A549 (cell line): ENCODE measurements around the gene ATP8A1. TPM values are rescaled to one million over a fixed set of nuclear protein-coding genes. Genes with fewer than 3 reads are reported as not detected.

Experiments
- ATAC-seq, 2 experiments: fragments of 200-7000 bp in 1 of 2; fragments of >200 bp in 1 of 2; cut with Nextera tagmentation in 1 of 2; cut with Tn5 transposase in 1 of 2; 3 replicates each; pipeline versions ENCODE4 v1.8.0 to v1.9.1; 2018 to 2020; ENCODE audit warnings: mild to moderate bottlenecking in 1 of 2, moderate library complexity in 1 of 2
- CTCF ChIA-PET: fragments of 300-600 bp; sonication (Branson Sonifier 250); formaldehyde crosslinking; extraction: SDS; loops from one replicate; lab custom pipeline; 2021; ENCODE audit warnings: antibody characterized with exemption, inconsistent platforms; lab: Yijun Ruan, JAX
- POLR2A ChIA-PET: fragments of 350-600 bp; formaldehyde crosslinking; extraction: SDS; loops from one replicate; lab custom pipeline; 2021; ENCODE audit warnings: antibody characterized with exemption, inconsistent platforms; lab: Yijun Ruan, JAX
- DNase-seq, 2 experiments: peaks; one replicate each; pipeline versions ENCODE4 v3.0.0 to v3.0.0-alpha.2; 2011 to 2016; ENCODE audit warnings: low read depth in 1 of 2, low spot score in 1 of 2
- FAIRE-seq: peaks from 2 replicates; lab custom pipeline; 2011; peaks lifted over from hg19 to GRCh38; lab: Jason Lieb, UNC
- H3K27ac ChIP-seq, 2 experiments: fragments of >200 bp; sonication (Bioruptor Twin); formaldehyde crosslinking; 3 replicates each; pipeline ENCODE4 v1.5.1; 2016 to 2017
- H3K4me1 ChIP-seq: fragments of >200 bp; sonication (Bioruptor Twin); formaldehyde crosslinking; 3 replicates; pipeline ENCODE4 v1.6.1; 2016
- H3K4me2 ChIP-seq: fragments of >200 bp; sonication (Bioruptor Twin); formaldehyde crosslinking; 3 replicates; pipeline ENCODE4 v1.6.1; 2016
- H3K4me3 ChIP-seq: fragments of >200 bp; sonication (Bioruptor Twin); formaldehyde crosslinking; 3 replicates; pipeline ENCODE4 v1.5.1; 2016
- H3K9me3 ChIP-seq: fragments of >200 bp; sonication (Bioruptor Twin); formaldehyde crosslinking; 3 replicates; pipeline ENCODE4 v1.6.1; 2016
- BCL3 ChIP-seq: fragments of >200 bp; sonication (Bioruptor Twin); formaldehyde crosslinking; IDR thresholded peaks from 3 replicates; pipeline ENCODE4 v1.6.1; 2016
- CHD2 ChIP-seq: fragments of 150-350 bp; IDR thresholded peaks from 2 replicates; pipeline ENCODE4 v1.6.1; 2014; ENCODE audit warnings: low read length; ENCODE audit not compliant: partially characterized antibody
- CHD4 ChIP-seq: fragments of 200-600 bp; sonication (generic); IDR thresholded peaks from 2 replicates; pipeline ENCODE4 v1.6.1; 2016; ENCODE audit warnings: antibody characterized with exemption, mild to moderate bottlenecking, borderline replicate concordance
- E2F6 ChIP-seq: IDR thresholded peaks from 2 replicates; pipeline ENCODE4 v1.6.1; 2012; ENCODE audit warnings: low read depth, borderline replicate concordance
- EHF ChIP-seq: fragments of 250-450 bp; sonication (Bioruptor Pico); IDR thresholded peaks from 2 replicates; pipeline ENCODE4 v1.5.0; 2020; ENCODE audit warnings: mild to moderate bottlenecking
- EHMT2 ChIP-seq: fragments of 200-600 bp; sonication (generic); IDR thresholded peaks from 2 replicates; pipeline ENCODE4 v1.6.1; 2016; ENCODE audit warnings: antibody characterized with exemption, low read depth, mild to moderate bottlenecking, moderate library complexity
- EP300 ChIP-seq, 2 experiments: fragments of >200 bp; sonication (Bioruptor Twin); formaldehyde crosslinking; IDR thresholded peaks; 2 replicates in 1 of 2; 3 replicates in 1 of 2; pipeline ENCODE4 v1.6.1; 2016 to 2017
- FOSB ChIP-seq: fragments of 250-450 bp; sonication (Bioruptor Pico); IDR thresholded peaks from 2 replicates; pipeline ENCODE4 v1.5.0; 2020; ENCODE audit warnings: mild to moderate bottlenecking, moderate library complexity
- FOSL2 ChIP-seq, 2 experiments: fragments of 450-650 bp in 1 of 2; fragments of >200 bp in 1 of 2; sonication (Bioruptor Twin) in 1 of 2; formaldehyde crosslinking; IDR thresholded peaks; 2 replicates each; pipeline versions ENCODE4 v1.5.0 to v1.6.1; 2016 to 2020; ENCODE audit warnings: mild to moderate bottlenecking in 1 of 2, moderate library complexity in 1 of 2
- FOXS1 ChIP-seq: fragments of 250-450 bp; sonication (Bioruptor Pico); IDR thresholded peaks from 2 replicates; pipeline ENCODE4 v1.5.0; 2020; ENCODE audit warnings: mild to moderate bottlenecking, moderate library complexity
- HES2 ChIP-seq: fragments of >200 bp; sonication (Bioruptor Twin); formaldehyde crosslinking; IDR thresholded peaks from 2 replicates; pipeline ENCODE4 v1.6.1; 2016
- HEYL ChIP-seq: fragments of 250-450 bp; sonication (Bioruptor Pico); IDR thresholded peaks from 2 replicates; pipeline ENCODE4 v1.8.0; 2021; ENCODE audit warnings: mild to moderate bottlenecking, moderate library complexity
- JUN ChIP-seq, 2 experiments: fragments of >200 bp; sonication (Bioruptor Twin); formaldehyde crosslinking; IDR thresholded peaks; 2 replicates in 1 of 2; 3 replicates in 1 of 2; pipeline ENCODE4 v1.6.1; 2016 to 2017
- JUNB ChIP-seq: fragments of >200 bp; sonication (Bioruptor Twin); formaldehyde crosslinking; IDR thresholded peaks from 2 replicates; pipeline ENCODE4 v1.6.1; 2016
- KDM5A ChIP-seq: fragments of 200-600 bp; sonication (generic); IDR thresholded peaks from 2 replicates; pipeline ENCODE4 v1.6.1; 2016; ENCODE audit warnings: antibody characterized with exemption, mild to moderate bottlenecking
- MAX ChIP-seq: IDR thresholded peaks from 2 replicates; pipeline ENCODE4 v1.6.1; 2012
- MAZ ChIP-seq: fragments of 150-350 bp; IDR thresholded peaks from 2 replicates; pipeline ENCODE4 v1.6.1; 2014; ENCODE audit warnings: antibody characterized with exemption, low read depth, low read length, borderline replicate concordance
- NFE2L2 ChIP-seq: fragments of 150-350 bp; conservative IDR thresholded peaks from 2 replicates; pipeline ENCODE4 v1.6.1; 2014; ENCODE audit warnings: low read length
- NPAS2 ChIP-seq: fragments of 250-450 bp; sonication (Bioruptor Pico); IDR thresholded peaks from 2 replicates; pipeline ENCODE4 v1.8.0; 2022; ENCODE audit warnings: mild to moderate bottlenecking, moderate library complexity, borderline replicate concordance
- PHF8 ChIP-seq: fragments of 200-600 bp; sonication (generic); IDR thresholded peaks from 2 replicates; pipeline ENCODE4 v1.6.1; 2016; ENCODE audit warnings: low read depth, mild to moderate bottlenecking, antibody characterized with exemption, moderate library complexity, borderline replicate concordance
- POLR2A ChIP-seq: IDR thresholded peaks from 2 replicates; pipeline ENCODE4 v1.6.1; 2012; ENCODE audit warnings: mild to moderate bottlenecking, low read length
- RFX5 ChIP-seq: fragments of 450-650 bp; IDR thresholded peaks from 2 replicates; pipeline ENCODE4 v1.7.1; 2014; ENCODE audit warnings: antibody characterized with exemption, mild to moderate bottlenecking, moderate library complexity
- RNF2 ChIP-seq: fragments of 200-600 bp; sonication (generic); IDR thresholded peaks from 2 replicates; pipeline ENCODE4 v1.6.1; 2016; ENCODE audit warnings: low read depth, mild to moderate bottlenecking, antibody characterized with exemption, moderate library complexity, borderline replicate concordance
- TFCP2L1 ChIP-seq: fragments of 250-450 bp; sonication (Bioruptor Pico); IDR thresholded peaks from 2 replicates; pipeline ENCODE4 v1.5.0; 2021; ENCODE audit warnings: mild to moderate bottlenecking
- TP53 ChIP-seq: fragments of 250-450 bp; sonication (Bioruptor Pico); IDR thresholded peaks from 2 replicates; pipeline ENCODE4 v1.5.0; 2021; ENCODE audit warnings: mild to moderate bottlenecking, moderate library complexity
- USF2 ChIP-seq: fragments of 450-650 bp; IDR thresholded peaks from 2 replicates; pipeline ENCODE4 v1.6.1; 2014; ENCODE audit warnings: antibody characterized with exemption
- ZSCAN20 ChIP-seq: fragments of 250-450 bp; sonication (Bioruptor Pico); IDR thresholded peaks from 2 replicates; pipeline ENCODE4 v1.8.0; 2022; ENCODE audit warnings: mild to moderate bottlenecking, moderate library complexity
- WGBS: methylation state at CpG from one replicate; pipeline ENCODE4 v1.1.6; 2017; ENCODE audit errors: missing lambda C conversion rate; 5-methylcytosine and 5-hydroxymethylcytosine counted together
- polyA plus RNA-seq, 4 experiments: library from polyadenylated mRNA; depleted of rRNA in 3 of 4; stranded (reverse); fragments of >200 nt; fragmentation: RNase III in 1 of 4; extraction: RNeasy Plus Mini Kit Qiagen cat#74134 plus additional on column Dnase treatment in 1 of 4; gene quantifications; 2 replicates in 3 of 4; 3 replicates in 1 of 4; pipeline ENCODE4 v1.2.3, GENCODE V29; 2011 to 2017

The ATP8A1 gene
- polyA plus RNA-seq, 2 of the 4 experiments (the other 2 are of a cell fraction), result 0.06 to 0.25 TPM

- TF ChIP-seq FOSL2 (IDR thresholded peaks at IDR 0.05) (no peak), FOSL2 (CRISPR knock-in tag; IDR thresholded peaks at IDR 0.05) (no peak), JUNB (no peak), EHF (CRISPR knock-in tag) (no peak)
- TF ChIP-seq, all 56 proteins: peak for 0
Measured at GRCh38 chr4:42600578-42600977, 56.3 kb downstream of the ATP8A1 start (continued).

- no peak overlapping the region for H3K27ac ChIP-seq
- FAIRE-seq, result no peak
- ChIA-PET POLR2A (no interaction called here), CTCF (no interaction called here)
- 9% methylated on average over 2 of the region's 2 CpGs for WGBS
- no peaks in the 10 kb centered on the region for H3K4me1 ChIP-seq
- H3K4me3 ChIP-seq, result no peak overlapping the region
- no peak overlapping the region for H3K4me2 ChIP-seq
- no peak for ATAC-seq
- TF ChIP-seq USF2 (no peak), RFX5 (no peak)
- no peak for DNase-seq
- no peaks in the 10 kb centered on the region for H3K9me3 ChIP-seq
Measured at GRCh38 chr4:42596918-42597317, 60.0 kb downstream of the ATP8A1 start.

GRCh38 chr4:42594888-42595287 is 62.0 kb downstream of the ATP8A1 start:
- WGBS, result 8% methylated on average over 1 of the region's 1 CpG
- TF ChIP-seq CHD4, result no peak
- no peak for TF ChIP-seq BCL3
- TF ChIP-seq RNF2, result no peak
- no peak for TF ChIP-seq EP300 (IDR thresholded peaks at IDR 0.05)
- no peak for TF ChIP-seq TFCP2L1 (CRISPR knock-in tag)
- TF ChIP-seq TP53 (CRISPR knock-in tag), result no peak
- no peak for TF ChIP-seq NPAS2 (CRISPR knock-in tag)
- TF ChIP-seq ZSCAN20, result no peak
- no peak for TF ChIP-seq KDM5A
- TF ChIP-seq PHF8, result no peak
- TF ChIP-seq FOXS1 (CRISPR knock-in tag), result no peak
- TF ChIP-seq NFE2L2, result no peak
- no peak for TF ChIP-seq E2F6
- no peak for TF ChIP-seq FOSB (CRISPR knock-in tag)
- TF ChIP-seq, all 56 proteins: peak for 0
- POLR2A ChIA-PET, result no interaction called here

GRCh38 chr4:42588909-42589308 is 68.0 kb downstream of the ATP8A1 start:
- Histone ChIP-seq H3K27ac (no peak overlapping the region), H3K4me2 (no peak overlapping the region), H3K4me3 (no peak overlapping the region), H3K4me1 (no peaks in the 10 kb centered on the region), H3K9me3 (no peaks in the 10 kb centered on the region)
- TF ChIP-seq MAX, result no peak
- TF ChIP-seq EHMT2, result no peak
- no peak for TF ChIP-seq BCL3
- TF ChIP-seq HES2, result no peak
- TF ChIP-seq POLR2A, result no peak
- TF ChIP-seq HEYL (CRISPR knock-in tag), result no peak
- no peak for TF ChIP-seq E2F6
- no peak for TF ChIP-seq JUN (IDR thresholded peaks at IDR 0.05)
- TF ChIP-seq FOXS1 (CRISPR knock-in tag), result no peak
- TF ChIP-seq EHF (CRISPR knock-in tag), result no peak
- TF ChIP-seq CHD2, result no peak
- no peak for TF ChIP-seq MAZ
- ChIA-PET POLR2A (no interaction called here), CTCF (no interaction called here)
- ATAC-seq (no peak), FAIRE-seq (no peak), DNase-seq (no peak)
- 67% methylated on average over 2 of the region's 2 CpGs for WGBS

More at GRCh38 chr4:42594888-42595287, 62.0 kb downstream of the ATP8A1 start:
- Histone ChIP-seq H3K4me3 (no peak overlapping the region), H3K4me1 (no peaks in the 10 kb centered on the region), H3K4me2 (no peak overlapping the region), H3K27ac (no peak overlapping the region), H3K9me3 (no peaks in the 10 kb centered on the region)
- ATAC-seq (no peak), FAIRE-seq (no peak), DNase-seq (no peak)
- CTCF ChIA-PET, result no interaction called here
